Myocyte (in vitro differentiated cells): ENCODE results near the gene ATP5F1D. TPM values are rescaled to one million over a fixed set of nuclear protein-coding genes. Genes with fewer than 3 reads are reported as not detected.

Experiments
- DNase-seq: peaks from one replicate; pipeline ENCODE4 v3.0.0-alpha.2; 2012; ENCODE audit warnings: low read depth
- total RNA-seq: library from RNA; depleted of rRNA; stranded (reverse); fragments of >200 nt; gene quantifications from 2 replicates; pipeline ENCODE4 v1.2.3, GENCODE V29; 2014

The ATP5F1D gene
- total RNA-seq, 1 donor from 2014 or later: 61.9 TPM

DNA sequence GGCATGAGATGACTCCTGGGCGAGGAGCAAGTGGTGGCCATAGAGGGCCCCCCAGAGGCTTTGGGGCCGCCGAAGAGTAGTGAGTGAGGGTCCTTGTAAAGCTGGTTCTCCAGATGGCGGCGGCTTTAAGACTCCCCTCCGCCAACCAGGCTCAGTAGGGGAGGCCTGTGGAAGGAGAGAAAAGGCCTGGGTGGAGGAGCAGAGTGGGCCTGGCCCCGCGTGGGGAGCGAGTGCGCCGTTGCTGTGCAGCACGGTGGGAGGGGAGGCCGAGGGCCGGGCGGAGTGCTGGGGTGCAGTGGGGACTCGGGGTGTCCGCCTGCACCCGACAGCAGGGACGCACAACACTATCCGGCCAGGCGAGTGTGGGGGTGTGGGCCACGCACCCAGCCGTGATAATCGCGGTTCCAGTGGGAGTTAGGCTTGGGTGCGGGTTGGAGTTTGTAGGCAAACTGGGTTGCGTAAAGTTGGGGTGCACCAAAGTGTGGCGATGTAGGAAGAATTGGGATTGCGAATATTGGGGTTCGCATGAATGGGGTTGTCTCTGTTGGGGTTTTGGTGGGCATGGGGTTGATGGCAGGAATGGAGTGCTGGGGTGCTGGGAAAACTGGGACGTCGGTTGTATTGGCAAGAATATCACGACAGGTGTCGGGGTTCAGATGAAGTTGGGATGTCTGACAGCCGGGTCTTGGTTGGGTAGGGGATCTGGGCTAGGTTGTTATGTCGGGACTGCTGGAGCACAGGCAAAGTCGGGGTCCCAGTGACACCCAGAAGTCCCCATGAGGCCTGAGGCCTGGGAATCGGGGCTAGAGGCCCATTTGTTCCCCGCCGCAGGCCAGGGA is 26.9 kb downstream of the ATP5F1D start:
- no peak for DNase-seq

DNA sequence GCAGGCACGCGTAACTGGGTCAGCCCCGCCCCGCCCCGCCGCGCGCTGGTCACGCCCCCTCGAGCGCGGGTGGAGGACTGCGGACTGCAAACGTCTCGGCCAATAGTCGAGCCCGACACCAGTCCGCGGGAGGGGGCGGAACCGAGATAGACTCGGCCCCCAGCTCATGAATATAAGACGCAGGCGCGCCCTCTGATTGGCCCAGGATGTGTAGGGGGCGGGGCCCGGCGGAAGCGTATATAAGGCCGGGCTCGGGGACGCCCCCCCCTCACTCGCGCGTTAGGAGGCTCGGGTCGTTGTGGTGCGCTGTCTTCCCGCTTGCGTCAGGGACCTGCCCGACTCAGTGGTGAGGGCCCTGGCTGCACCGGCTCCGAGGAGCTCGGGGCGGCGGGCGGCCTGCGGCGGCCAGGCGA is 27.5 kb downstream of the ATP5F1D start, which contains the start of gene CIRBP:
Gene CIRBP, plus strand, starts transcription at position 268 of the 413 bp plus-strand sequence. CDS start 1,602 bp downstream, outside the sequence.
- peak; percentile 99 for DNase-seq

DNA sequence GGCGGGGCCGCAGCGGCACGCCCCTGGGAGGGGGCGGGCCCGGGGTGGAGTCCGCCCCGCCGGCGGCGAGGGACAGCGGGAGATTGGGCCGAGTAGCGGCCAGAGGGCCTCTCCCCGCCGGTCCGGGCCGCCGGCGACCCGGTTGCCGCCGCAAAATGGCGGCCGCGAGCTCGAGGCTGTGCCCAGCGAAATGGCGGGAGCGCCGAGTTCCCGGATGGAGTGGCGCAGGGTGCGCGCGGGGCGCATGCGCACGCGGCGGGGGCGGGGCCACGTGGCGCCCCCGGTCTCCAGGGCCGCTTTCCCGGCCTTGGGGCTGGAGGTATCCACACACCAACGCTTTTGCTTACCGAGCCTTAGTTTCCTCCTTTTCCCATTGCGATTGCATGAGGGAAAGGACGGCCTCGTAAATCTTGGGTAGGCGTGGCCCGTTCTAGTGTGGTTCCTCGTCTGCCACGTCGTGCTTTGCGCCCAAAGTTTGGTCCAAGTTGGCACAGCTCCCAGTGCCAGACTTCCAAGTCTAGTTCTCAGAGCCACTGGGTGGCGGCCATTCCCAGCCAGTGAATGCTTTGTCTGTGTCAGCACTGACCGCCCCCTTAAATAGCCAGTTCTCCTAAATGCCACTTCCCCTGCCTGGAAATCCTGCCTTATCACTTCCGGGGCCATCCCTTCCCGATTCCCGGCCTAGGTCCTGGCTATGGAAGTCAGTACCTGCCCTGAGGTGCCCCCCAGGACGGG is 28.1 kb downstream of the ATP5F1D start:
- DNase-seq: peak; percentile 91

DNA sequence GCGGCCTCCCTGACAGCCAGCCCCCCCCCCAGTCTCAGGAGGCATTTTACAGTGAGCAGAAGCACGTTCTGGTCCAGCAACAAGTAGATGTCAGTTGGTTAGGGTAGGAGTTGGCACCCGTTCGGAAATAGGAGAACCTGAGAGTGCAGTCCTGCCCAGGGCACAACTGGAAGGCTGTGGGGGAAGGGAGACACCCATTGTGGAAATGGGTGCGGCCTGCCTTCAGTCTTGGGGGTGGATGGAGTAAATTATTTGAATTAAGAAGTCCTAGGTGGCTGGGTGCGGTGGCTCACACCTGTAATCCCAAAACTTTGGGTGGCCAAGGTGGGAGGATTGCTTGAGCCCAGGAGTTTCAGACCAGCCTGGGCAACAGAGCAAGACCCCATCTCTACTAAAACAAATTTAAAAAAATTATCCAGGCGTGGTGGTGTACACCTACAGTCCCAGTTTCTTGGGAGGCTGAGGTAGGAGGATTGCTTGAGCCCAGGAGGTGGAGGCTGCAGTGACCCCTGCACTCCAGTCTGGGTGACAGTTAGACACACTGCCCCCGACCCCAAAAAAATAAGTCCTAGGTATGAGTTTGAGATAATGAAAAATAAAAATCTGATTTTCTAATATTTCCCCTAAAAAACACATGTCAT is 28.8 kb downstream of the ATP5F1D start:
- peak; percentile 75 for DNase-seq

DNA sequence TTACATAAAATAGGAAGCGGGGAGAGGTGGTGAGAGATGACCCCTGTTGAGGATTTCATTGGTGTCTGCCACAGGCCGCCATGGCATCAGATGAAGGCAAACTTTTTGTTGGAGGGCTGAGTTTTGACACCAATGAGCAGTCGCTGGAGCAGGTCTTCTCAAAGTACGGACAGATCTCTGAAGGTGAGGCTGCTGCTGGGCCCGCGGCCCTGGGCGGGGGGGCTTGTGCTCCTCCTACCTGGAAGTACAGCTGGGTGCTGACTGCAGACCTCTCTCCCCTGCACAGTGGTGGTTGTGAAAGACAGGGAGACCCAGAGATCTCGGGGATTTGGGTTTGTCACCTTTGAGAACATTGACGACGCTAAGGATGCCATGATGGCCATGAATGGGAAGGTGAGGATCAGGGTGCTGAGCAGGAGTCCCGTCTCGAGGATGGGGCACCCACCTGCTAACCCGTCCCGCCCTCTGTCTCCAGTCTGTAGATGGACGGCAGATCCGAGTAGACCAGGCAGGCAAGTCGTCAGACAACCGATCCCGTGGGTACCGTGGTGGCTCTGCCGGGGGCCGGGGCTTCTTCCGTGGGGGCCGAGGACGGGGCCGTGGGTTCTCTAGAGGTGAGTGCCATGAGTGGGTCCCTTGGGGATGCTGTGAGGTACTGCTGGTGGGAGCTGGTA is 29.4 kb downstream of the ATP5F1D start:
- no peak for DNase-seq

DNA sequence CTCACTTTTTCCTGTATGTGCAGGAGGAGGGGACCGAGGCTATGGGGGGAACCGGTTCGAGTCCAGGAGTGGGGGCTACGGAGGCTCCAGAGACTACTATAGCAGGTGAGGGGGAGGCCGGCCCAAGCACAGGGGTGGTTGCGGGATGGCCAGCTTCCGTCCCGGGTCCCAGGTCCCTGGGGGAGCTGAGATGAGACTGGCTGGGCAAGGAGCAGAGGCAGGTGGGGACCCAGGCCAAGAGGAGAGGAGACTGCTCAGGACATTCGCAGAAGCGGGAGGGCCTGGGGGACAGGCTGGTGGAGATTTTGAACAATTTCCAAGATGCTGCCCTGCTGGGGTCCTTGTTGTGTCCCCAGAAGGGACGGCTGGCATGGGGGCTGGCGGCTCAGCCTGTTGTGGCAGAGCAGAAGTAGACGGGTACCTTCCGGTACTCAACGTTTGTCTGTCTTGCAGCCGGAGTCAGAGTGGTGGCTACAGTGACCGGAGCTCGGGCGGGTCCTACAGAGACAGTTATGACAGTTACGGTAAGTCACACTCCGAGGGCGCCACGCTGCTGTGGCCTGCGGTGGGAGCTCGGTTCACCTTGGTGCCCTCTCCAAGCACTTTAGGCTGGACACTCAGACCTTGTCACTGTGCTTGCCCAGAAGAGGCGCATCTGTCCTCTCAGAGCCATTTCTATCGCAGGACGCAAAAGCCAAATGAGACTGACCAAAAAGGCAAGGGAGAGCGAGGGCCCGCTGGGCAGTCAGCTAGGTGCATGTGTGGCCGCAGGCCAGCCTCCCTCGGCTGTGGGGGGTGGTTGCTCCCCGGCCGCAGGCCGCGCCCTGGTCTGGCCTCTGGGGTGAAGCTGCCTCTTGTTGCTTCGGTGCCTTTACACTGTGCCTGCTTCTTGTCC is 30.2 kb downstream of the ATP5F1D start:
- DNase-seq: no peak

DNA sequence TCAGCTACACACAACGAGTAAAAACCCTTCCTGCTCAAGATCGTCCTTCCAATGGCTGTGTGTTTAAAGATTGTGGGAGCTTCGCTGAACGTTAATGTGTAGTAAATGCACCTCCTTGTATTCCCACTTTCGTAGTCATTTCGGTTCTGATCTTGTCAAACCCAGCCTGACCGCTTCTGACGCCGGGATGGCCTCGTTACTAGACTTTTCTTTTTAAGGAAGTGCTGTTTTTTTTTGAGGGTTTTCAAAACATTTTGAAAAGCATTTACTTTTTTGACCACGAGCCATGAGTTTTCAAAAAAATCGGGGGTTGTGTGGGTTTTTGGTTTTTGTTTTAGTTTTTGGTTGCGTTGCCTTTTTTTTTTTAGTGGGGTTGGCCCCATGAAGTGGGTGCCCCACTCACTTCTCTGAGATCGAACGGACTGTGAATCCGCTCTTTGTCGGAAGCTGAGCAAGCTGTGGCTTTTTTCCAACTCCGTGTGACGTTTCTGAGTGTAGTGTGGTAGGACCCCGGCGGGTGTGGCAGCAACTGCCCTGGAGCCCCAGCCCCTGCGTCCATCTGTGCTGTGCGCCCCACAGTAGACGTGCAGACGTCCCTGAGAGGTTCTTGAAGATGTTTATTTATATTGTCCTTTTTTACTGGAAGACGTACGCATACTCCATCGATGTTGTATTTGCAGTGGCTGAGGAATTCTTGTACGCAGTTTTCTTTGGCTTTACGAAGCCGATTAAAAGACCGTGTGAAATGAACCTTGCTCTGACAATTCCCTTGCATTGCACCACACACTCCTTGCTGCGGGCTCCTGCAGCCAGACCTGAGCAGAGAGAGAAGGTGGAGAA is 31.1 kb downstream of the ATP5F1D start:
- DNase-seq: no peak

DNA sequence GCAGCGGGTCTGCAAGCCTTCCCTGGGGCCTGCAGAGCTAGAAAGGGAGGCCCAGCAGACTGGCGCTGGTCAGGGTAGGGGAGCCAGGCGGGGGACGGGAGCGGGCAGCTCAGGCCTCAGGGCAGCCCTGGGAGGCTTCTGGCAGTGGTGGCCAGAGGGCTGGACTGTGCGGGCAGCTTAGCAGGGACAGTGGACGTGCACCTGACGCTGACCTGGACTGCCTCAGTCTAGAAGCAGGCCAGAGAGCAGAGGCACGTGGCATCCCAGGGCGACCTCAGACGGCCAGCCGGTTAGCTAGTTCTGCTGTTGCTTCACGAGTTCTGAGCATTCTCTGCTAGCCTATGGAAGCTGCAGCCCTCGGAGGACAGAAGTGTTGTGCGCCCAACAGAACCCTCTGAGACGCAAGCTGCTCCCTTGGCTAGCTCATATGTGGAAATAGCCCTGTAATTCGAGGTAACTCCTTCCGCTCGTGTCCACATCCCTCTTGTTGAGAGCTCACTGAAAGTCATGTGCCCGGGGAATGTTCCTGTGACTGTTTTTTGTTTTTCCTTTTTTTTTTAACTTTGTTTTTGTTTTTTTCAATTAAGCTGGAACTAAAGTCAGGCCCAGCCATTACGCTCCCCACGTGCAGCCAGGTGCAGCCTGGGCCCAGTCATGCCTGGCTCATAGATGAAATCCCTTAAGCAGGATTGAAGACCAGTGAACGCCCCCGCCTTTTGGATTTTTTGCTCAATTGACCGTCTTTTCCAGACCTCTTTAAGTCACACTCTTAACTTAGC is 31.9 kb downstream of the ATP5F1D start:
- DNase-seq: no peak

DNA sequence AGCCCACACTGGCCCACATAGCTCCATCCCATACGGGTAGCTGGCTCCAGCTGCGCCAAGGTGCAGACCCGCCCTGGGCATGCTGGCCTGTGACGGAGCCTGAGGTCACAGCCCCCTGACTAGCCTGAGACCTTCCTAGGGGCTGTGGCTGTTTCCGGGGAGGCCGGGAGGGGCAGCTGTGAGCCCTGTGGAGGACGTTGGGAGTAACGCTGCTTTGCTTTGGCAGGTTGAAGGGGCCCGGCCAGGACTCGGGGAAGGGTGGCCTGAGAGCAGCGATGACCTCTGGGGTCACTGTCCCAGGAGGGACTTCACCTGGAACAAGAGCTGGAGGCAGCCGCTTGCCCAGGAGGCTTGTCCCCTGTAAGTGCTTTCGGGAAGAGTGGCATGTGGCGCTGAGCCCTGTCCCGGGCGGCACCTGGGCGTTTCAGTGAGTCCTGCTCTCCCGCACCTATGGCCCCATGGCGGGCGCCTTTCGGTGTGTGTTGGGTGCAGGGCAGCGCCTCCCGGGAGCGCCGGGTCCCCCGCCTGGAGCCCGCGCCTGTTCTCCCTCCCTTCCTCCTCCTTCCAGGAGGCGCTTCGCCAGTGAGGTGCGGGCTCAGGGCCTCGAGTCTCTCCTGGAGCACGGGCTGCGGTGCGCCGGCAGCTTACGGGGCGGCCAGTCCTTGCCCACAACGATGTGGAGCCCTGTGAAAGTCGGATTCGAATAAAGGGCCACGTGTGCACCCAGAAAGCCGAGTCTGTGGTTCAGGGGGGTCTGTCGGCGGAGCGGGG is 32.7 kb downstream of the ATP5F1D start:
- DNase-seq: no peak

DNA sequence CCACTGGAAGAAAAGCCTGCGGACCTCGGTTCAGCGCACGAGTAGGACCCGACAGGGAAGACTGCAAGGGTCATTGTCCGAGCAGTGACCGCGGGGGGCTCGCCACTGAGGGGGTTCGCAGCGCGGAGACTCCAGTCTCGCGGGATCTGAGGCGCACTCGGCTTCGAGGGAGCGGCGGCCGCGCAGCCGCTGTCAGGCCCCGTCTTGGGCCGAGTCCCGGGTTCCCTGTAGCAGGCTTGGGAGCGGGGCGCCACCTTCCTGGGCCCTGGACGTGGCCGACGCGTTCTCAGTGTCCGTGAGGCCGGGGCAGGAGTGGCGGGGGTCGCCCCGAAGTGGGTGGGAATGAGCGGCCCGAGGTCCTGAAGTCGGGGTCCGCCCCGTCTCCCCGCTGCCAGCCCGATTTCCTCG is 33.3 kb downstream of the ATP5F1D start:
- DNase-seq: no peak

DNA sequence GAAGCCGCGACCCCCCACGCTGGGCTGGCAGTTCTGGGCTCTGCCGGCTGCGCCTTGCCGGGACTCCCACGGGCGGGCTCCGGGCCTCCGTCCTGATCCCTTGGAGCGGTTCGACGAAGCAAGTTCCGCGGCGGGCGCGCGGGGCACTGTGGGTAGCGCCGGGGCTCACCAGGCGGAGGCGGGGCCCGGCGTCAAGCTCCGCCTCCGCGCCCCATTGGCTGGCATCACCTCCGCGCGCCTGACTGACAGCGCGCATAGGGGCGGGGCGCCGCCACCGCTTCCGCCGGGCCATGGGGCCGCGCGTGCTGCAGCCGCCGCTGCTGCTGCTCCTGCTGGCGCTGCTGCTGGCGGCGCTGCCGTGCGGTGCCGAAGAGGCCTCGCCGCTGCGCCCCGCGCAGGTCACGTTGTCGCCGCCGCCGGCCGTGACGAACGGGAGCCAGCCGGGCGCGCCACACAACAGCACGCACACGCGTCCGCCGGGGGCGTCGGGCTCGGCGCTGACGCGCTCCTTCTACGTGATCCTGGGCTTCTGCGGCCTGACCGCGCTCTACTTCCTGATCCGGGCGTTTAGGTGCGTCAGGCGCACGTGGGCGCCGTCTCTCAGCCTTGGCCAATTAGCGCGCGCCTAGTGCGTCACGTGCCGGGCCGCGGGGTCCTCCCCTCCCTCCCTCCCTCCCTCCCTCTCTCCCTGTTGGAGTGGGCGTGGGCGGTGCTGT is 33.9 kb downstream of the ATP5F1D start, which contains the start of gene FAM174C:
Gene FAM174C, plus strand, starts transcription at position 271 of the 716 bp plus-strand sequence. Its CDS starts 20 bp downstream, at position 291.
- peak; percentile 96 for DNase-seq

DNA sequence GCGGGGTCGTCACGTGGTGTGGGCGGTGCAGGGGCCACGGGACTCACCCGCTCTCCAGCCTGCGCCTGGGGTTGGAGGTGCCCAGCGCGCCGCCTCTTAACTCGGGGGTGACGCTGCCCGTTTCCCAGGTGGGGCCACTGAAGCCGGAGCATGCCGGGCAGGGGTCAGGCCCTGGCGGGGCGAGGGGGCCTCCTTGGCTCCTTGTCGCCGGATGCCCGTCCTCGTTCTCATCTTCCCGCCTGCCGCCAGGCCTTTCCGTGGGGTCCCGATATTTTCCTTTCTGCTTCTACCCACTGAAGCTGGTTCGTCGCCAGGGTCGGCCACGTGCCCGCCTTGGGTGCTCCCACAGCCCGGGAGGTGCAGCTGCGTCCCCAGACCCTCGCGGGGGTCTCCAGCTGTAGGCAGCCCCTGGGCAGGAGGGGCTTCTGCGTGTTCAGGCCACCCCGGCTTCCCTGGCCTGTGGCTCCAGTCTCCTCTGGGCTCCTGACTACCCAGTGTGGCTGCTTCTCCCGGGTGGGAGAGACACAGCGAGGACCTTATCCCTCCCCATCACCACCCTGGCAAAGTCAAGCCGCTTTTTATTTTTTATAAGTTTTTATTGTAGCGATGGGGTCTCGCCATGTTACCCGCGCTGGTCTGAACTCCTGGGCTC is 34.6 kb downstream of the ATP5F1D start:
- no peak for DNase-seq

DNA sequence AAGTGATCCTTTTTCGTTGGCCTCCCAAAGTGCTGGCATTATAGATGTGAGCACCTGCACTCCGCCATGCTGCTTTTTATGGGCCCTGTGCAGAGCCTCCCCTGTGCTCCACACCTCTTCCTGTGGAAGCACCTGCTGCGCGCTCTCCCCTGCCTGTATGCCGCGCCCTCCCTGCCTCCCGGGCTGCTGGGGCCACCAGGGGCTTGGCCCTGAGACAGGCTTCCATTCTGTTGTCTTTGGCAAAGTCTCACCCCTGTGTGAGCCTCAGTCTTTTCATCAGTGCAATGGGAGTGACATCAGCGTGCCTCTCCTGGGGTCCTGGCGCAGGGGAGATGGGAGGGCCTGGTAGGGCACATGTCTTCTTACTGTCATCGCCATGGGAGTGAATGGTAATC is 35.1 kb downstream of the ATP5F1D start:
- no peak for DNase-seq

DNA sequence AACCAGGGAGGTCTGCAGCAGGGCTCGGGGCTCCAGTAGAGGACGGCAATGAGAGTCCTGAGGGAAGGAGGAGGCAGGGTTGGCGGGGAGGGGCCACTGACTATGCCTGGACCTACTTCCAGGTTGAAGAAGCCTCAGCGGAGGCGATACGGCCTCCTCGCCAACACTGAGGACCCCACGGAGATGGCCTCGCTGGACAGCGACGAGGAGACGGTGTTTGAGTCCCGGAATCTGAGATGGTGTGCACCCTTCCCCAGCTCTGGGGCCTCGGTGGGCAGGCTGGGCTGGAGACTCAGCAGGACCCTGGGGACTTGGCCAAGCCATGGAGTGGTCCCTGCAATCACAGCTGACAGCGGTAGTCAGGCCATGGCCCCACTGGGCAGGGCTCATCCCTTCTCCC is 35.5 kb downstream of the ATP5F1D start:
- DNase-seq: no peak

DNA sequence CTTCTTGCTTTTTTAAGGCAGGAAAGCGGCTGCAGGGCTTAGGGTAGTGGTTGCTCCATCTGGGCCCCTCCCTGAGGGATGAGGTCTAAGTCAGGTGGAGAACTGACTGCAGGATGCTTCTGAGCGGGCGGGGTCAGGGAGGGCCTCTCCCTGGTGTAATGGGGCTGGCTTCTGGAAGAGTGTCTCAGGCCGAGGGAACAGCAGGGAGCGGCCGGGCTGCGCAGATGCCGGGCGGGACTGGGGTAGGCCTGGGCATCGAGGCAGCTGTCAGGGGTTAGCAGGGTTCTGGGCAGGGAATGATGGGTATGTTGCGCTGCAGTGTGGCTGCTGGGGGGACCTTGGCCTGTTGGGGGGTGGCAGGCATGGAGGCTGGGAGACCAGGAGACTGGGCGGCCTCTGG is 36.5 kb downstream of the ATP5F1D start:
- no peak for DNase-seq
